HL-60 (cell line): Measurements from ENCODE around the gene CAMK1D.

ENCODE experiments used
- DNase-seq, 2 experiments: peaks; one replicate each; pipeline ENCODE4 v3.0.0-alpha.2; 2010 to 2020; ENCODE audit warnings: low read depth in 1 of 2, low spot score in 1 of 2
- H3K27ac ChIP-seq: fragments of 250-450 bp; sonication (Bioruptor Pico); replicated peaks from 2 replicates; pipeline ENCODE4 v1.5.1; 2020; ENCODE audit warnings: mild to moderate bottlenecking, moderate library complexity
- H3K27me3 ChIP-seq: fragments of 250-450 bp; sonication (Bioruptor Pico); 2 replicates; pipeline ENCODE4 v1.5.1; 2021; ENCODE audit warnings: mild to moderate bottlenecking, moderate library complexity; ENCODE audit not compliant: insufficient read depth, poor library complexity, severe bottlenecking
- H3K4me3 ChIP-seq: replicated peaks from 2 replicates; pipeline ENCODE4 v1.5.1; 2011; ENCODE audit warnings: mild to moderate bottlenecking, control low read depth, low read length; ENCODE audit not compliant: insufficient read depth
- CTCF ChIP-seq: IDR thresholded peaks from one replicate; pipeline ENCODE4 v1.5.1; 2011; ENCODE audit warnings: low read length, control low read depth, inconsistent platforms; ENCODE audit not compliant: insufficient read depth
- GABPA ChIP-seq: IDR thresholded peaks from 2 replicates; pipeline ENCODE4 v1.6.1; 2012; ENCODE audit warnings: low read depth
- POLR2AphosphoS5 ChIP-seq: IDR thresholded peaks from 2 replicates; pipeline ENCODE4 v1.6.1; 2012; ENCODE audit warnings: low read depth
- REST ChIP-seq: IDR thresholded peaks from 2 replicates; pipeline ENCODE4 v1.6.1; 2012; ENCODE audit warnings: low read depth; ENCODE audit not compliant: insufficient replicate concordance
- SPI1 ChIP-seq: IDR thresholded peaks from 2 replicates; pipeline ENCODE4 v1.6.1; 2012; ENCODE audit warnings: low read depth, mild to moderate bottlenecking, borderline replicate concordance

Gene CAMK1D

GRCh38 chr10:12757351-12757750, 408.0 kb downstream of the CAMK1D start:
- Histone ChIP-seq H3K4me3 (no peak overlapping the region), H3K27me3 (no peaks in the 10 kb centered on the region), H3K27ac (no peak overlapping the region)
- DNase-seq = no peak
- TF ChIP-seq POLR2AphosphoS5 (no peak), REST (no peak), SPI1 (no peak), CTCF (no peak), GABPA (no peak)

GRCh38 chr10:12758271-12758670, 408.9 kb downstream of the CAMK1D start:
- Histone ChIP-seq H3K4me3 (no peak overlapping the region), H3K27me3 (no peaks in the 10 kb centered on the region), H3K27ac (no peak overlapping the region)
- TF ChIP-seq POLR2AphosphoS5 (no peak), CTCF (no peak), GABPA (no peak), SPI1 (no peak), REST (no peak)
- DNase-seq = no peak

GRCh38 chr10:12766223-12766622, 416.9 kb downstream of the CAMK1D start:
- TF ChIP-seq SPI1 (no peak), GABPA (no peak), POLR2AphosphoS5 (no peak), CTCF (no peak), REST (no peak)
- Histone ChIP-seq H3K27me3 (no peaks in the 10 kb centered on the region), H3K4me3 (no peak overlapping the region), H3K27ac (no peak overlapping the region)
- DNase-seq = no peak
